Stimulated activated CD8-positive, alpha-beta memory T cell treated with anti-CD3 and anti-CD28 coated beads, Interleukin-15, amount 100 ng/mL, for 48 hours (primary cell): ENCODE measurements around the gene CABP7.

ENCODE experiments used
- DNase-seq, 2 donors: peaks; one replicate each; pipeline ENCODE4 v3.0.0-alpha.2; 2020; ENCODE audit warnings: low read depth in 2 of 2

The CABP7 gene

DNA sequence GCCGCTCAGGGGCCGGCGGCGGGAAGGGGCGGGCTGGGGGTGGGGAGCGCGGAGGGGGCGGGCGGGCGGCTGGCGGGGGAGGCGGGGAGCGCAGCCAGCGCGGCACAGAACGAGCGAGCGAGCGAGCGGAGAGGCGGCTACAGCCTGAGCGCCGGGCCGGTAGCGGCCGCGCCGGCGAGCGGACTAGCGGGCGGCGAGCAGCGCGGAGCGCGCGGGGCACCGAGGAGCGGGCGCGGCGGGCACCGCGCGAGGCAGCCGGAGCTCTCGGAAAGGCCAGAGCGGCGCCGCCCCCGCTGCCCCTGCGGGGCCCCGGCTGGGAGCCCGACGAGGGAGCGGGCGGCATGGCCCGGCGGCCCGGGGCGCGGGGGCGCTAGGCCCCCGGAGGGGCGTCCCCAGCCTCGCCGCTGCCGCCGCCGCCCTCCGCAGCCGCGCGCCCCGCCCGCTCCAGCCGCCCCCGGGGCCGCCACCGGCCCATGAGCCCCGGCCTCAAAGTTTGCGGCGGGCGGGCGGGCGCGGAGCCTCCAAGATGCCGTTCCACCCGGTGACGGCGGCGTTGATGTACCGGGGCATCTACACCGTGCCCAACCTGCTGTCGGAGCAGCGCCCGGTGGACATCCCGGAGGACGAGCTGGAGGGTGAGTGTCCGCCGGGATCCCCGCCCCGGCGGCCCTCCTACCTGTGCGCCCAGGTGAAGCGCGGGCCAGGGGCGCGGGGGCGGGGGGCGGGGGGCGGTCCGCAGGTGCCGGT lies at the start of gene CABP7:
TSS of gene CABP7 (plus strand) at position 105 of the 747 bp plus-strand sequence. CDS start at position 527, 422 bp downstream.
- no peak for DNase-seq

DNA sequence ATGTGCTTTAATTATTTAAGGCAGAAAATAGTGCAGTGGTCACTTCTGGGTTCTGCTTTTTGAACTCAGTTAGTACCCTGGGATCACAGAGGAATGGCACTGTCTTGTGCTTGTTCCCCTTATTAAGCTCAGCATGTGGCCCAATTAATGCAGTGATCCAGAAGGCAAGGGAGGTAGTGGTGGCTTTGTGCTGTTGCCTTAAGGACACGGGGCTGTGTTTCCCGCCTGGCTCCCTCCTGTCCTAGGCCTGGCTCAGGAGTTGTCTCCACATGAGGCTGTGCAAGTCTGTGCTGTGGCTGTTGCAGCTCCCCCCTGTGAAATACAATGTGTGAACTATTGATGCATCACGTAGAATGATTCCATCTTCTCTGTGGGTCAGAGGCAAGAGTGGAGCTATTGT lies 49.2 kb upstream of the CABP7 start:
- DNase-seq, result no peak

DNA sequence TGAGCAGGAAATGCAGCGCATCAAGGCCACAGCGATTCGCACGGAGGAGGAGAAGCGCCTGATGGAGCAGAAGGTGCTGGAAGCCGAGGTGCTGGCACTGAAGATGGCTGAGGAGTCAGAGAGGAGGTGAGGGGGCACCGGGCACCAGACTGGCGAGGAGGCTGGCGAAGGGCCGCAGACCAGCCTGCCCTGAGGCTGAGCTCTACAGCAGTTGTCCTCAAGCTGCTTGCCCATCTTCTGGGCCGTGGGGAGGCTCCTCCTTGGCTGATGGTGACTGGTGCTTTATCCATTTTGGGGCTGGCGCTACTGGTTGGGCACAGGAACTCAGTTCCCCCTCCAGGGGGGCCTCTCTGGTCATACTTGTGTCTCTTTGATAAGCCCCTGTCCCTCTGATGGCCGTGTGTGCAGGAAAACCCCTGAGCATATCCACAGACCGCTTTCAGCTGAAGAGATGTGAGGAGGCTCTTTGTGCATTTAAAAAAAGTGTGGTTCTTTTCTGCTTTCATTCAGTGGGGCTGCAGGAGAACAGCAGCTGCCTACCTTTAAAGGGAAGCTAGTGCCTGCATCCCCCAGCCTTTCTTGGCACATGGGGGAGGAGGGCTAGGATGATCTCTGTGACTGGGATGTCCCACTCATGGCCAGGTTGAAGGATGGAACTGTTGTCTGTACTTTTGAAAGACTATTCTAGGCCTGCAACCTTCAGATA lies 46.3 kb upstream of the CABP7 start:
- no peak for DNase-seq

DNA sequence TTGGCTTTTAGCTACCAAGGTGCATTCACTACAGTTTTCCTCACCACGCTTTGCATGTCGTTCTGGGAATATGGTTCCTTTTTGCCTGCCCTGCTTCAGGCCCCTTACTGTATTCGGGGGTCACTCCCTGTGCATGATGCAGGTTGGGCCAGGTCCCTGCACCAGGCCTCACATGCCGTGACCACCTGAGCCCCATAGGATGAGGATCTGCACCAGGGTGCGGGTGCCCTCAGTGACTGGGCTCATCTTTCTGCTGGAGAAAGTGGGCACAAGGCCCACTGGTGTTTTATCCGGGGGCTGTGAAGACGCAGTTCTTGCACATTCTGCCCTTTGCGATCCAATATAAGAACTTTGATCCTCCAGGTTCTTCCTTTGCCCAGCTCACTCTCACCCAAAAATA lies 45.7 kb upstream of the CABP7 start:
- DNase-seq, result no peak

DNA sequence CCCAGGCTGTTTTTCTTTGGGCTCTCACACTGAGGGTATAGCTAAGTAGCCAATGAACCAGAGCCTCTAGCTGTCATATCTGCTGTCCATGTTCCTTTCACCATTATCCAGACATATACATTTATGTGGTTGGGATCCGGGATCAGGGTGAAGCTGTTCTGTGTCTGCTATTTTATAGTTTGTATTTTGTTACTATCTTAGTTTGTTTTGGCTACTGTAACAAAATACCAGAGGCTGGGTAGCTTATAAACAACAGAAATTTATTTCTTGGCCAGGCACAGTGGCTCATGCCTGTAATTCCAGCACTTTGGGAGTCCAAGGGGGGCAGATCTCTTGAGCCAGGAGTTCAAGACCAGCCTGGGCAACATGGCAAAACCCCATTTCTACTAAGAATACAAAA lies 40.5 kb upstream of the CABP7 start:
- no peak for DNase-seq

DNA sequence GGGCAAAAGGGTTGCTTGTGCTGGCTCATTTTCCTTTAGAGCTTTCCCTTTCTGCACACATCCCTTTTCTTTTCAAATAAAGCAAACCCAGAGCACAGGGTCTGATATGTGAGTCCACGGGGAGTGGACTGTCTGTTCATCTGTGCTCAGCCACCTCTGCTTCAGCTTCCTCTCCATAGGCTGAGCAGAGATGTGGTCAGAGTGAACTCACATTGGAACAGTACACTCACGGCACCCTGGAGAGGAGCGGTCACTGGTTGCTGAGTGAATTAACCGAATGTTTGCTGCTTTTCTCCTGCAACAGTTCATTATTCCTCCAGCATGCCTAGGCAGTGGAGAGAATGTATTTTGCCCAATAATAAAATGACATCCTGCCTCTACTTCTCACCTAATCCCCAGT lies 36.3 kb upstream of the CABP7 start:
- DNase-seq, result no peak

DNA sequence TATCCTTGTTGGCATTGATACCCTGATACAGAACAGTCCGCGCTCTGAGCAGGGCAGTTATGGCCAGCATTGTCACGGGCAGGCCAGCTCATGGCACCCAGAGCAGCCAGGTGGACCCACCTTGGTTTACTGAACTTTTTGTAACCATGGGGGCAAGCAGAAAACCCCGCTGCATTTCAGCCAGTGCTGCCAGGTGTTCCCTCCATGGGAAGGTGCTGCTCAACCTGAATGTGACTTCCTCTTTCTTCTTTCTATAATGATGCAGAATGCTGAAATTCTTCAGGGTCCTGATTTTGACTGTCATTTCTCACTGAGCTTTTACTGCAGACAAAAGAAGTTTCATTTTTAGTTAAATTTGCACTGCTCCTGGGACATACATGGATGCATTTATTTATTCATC lies 35.6 kb upstream of the CABP7 start:
- no peak for DNase-seq

DNA sequence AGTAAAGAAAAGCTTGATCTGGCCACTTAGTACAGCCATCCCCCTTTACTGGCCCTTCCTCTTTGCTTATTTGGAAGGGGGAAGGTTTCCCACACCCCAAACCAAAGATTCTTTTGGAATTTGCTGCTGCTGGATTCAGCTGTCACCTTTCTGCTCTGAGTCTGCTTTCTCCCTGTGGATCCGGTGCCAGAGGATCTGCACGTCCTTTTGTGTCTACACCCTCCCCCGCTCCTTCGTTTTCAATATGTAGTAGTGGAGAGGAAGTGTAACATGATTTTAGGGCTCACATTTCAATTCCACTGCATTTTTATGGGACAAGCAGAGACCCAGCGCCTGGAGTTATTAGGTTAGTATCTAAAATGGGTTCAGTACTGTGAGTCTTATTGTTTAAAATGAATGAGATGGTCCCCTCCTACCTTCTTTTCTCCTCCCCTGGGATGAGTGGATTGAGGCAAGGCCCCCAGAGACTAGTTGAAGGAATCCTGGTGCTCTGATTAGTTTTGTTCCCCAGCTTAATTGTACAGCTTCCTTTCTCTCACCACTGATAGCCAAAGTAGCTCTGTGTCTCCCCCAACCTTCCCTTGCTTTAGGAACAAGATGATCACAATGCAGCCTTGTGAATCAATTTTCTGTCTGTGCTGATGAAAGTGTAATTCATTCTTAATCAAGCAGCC lies 30.5 kb upstream of the CABP7 start:
- no peak for DNase-seq

DNA sequence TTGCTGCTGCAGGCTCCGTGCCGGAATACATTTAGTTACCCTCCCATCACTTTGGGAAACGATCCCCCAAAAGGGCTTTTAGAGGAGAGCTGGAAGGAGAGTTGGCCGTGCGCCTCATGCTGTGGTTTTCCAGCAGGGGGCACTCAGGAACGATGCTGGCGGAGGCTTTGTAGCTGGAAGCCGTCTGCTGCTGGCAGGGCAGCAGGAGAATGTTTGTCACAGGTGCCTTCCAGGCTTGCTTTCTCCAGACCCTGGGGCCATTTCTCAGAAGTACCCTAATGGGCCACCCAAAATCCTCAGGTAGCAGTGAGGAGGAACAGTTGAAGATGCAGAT lies 30.0 kb upstream of the CABP7 start:
- DNase-seq, result peak in 1 of 2 donors; percentile 8

DNA sequence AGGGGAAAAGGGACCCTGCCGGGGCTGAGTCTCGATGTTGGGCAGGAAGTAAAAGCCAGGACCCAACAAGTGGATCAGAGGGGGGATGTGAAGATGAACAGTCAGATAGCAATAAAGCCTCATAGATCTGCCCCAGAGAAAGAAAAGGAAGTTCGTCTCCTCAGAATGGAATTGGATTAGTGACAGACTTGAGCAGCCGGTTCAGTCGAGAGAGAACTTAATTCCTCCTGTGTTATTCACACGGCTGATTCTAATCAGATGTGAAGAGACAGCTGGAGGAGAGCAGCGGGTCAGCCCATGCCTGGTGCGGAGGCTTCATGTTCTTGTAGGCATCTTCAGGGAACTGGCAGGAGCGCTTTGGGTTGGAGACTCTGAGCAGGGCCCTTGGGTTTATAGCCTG lies 29.3 kb upstream of the CABP7 start:
- DNase-seq, result no peak

DNA sequence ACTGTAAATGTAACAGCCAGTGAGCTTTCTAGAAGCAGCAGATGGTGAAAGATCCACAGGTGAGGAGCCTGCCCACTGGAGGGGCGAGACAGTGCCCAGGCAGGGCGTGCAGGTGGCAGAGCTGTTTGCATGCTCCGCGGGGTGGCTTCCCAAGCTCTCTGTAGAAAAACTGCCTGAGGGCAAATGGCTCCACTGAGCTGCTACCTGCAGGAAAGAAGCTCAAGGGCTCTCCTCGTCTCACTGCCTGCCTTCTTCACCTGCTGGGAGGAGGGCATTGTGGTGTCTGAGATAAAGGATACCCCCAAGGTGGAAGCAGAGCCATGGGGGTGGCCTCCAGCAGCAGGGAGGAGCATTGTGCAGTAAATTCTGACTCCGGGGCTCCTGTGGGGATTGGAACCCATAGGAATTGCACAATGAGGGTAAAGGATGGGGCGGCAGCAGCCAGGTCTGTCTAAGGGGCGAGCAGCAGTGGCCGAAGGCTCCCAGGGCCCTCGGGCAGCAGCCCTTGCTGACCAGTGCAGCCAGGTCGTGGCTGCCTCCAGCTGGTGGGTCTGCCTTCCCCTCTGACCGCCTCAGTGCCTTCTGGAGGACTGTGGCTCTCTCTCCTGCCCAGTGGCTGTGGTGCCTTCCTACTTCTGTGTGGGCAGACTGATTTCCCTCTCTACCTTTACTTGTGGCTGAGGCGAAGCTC lies 28.0 kb upstream of the CABP7 start:
- DNase-seq, result no peak

DNA sequence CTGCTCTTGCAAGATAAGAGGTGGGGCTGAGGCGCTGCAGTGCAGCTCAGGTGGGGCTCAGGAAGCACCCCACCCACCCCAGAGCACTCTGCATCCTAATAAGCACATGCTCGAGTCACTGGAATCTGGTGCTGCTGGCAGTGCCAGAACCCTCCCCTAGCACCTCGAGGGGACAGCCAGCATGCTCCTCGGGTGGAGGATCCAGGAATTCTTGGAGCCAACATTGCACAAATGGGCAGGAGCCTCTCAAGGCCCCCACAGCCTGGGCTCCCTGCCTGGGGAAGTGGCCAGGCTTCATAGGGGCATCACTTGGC lies 27.5 kb upstream of the CABP7 start:
- no peak for DNase-seq

DNA sequence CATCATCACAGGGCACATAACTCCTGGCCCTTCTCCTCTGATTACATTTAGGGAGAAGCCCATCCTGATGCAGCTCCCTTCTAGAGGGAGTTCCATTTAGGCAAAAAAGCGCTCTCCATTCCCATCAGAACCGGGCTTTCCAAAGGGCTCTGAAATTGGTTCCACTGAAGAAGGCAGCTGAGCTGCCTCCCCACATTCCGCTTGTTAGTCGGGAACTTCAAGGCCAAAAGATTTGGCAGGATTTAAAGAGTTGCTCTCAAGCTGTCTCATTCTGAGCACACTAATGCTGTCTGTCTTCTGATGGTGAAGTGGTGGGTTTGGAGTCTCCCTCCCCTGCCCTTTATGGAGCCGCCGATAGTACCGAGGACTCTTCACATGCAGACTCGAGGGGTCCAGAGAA lies 26.6 kb upstream of the CABP7 start:
- DNase-seq, result no peak

DNA sequence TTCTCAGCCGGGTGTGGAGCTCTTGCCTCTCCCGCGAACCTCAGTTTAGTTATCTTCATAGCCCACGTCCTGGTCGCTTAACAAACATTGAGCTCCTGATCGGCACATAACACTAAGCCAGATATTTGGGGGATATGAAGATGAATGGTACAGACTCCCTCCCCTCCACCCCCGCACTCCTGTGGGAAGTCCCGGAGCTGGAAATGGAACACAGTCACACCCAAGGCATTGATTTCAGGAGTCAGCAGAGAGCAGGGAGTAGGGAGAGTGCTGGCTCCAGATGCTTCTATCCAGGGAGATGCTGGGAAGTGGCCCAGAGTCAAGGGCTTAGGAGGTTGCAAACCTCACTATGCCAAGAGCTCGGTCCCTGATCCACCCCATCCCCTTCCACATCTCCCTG lies 26.1 kb upstream of the CABP7 start:
- no peak for DNase-seq

DNA sequence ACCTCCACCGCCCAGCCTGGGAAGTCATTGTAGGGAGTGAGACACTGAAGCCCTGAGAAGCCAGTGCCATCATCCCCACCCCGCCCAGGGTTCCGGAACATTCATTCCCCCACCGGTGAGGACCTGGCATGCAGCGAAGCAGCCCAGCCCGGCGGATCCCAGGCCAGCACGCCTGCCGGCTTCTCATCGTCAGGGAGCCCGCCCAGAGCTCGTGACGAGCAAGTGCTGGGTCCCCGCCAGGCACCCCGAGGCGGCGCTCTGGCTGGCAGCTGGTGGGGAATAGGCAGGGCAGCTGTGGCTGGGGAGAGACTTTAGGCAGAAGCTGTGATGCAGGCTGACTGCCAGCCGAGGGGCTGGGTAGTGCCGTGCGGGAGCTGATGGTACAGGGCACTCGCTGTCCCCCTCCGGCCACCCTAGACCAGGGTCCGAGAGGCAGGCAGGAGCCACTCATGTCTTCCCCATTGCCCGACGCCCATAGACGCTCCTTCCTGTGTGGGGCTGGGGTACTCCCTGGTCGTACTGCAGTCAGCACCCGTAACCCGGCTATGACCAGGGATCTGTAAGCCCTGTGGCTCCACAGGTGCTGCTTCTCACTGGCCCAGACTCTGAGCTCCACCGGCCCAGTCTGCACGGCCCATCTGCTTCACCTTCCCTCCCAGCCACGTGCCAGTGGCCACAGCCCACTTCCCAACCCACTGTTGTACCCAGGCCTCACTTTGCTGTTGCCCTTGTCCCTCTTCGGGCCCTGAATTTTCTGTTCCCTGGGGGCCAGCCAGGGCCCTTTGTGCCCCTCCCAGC lies 24.5 kb upstream of the CABP7 start:
- no peak for DNase-seq

DNA sequence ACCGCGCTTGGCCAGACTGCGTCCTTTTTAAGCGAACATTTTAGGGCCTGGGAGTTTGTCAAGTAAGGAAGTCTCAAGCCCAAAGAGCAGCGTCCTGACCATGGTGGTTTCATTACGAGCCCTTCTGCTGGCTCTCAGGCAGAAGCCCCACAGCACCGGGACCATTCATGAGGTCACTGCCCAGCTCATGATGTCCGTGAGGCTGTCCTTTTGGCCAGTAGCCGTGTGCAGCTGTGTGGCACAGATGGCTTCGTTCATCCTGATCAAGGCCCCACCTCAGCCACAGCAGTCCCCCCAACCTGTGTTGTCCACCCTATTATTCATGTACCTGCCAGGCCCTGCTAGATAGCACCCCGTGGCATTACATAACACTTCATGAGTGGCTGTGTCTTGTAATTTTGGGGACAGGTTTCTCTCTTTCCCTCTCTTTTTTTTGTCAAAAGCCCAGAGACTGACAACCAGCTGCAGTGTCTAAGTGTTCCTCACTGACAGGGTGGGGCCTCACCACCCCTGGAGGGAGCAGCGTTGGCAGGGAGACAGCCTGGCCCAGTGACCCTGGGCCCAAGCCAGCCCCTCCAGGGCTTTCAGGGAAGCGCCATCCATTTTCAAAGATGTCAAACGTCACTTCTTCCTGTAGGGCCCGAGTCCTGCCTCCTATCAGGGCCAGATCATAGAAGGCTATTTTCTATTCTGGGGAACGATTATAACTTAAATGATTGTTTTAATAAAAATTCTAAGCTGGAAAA lies 21.8 kb upstream of the CABP7 start:
- DNase-seq, result no peak

DNA sequence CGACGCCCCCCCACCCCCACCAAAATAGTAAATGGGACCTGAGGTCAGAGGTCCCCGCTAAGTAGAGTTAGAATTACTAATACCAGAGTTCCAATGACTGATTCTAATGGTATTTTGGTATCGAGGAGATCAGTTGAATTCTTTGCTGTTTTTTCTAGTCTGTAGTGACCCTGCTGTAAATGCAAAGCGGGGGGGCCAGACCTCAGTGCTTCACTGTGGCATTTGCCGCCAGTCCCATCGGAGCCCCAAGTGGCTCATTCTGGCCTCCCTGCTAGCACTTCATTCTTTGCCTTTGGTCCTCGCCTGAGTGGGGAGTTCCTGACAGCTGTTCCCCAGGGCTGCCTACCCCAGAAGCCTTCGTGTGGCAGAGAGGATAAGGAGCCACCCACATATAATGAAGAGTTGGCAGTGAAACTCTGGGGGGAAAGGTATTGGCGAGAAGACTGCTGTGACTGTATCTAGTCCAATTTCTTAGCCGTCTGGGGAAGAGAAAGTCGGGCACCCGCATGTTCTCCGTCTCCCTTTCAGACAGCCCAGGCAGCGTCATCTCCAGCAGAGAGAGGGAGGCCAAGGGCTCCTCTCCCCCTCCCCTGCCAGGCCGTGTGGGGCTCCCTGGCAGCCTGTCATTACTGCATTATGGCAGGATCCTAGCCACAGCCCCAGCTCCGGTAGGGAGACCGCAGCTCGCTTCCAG lies 19.4 kb upstream of the CABP7 start:
- no peak for DNase-seq

DNA sequence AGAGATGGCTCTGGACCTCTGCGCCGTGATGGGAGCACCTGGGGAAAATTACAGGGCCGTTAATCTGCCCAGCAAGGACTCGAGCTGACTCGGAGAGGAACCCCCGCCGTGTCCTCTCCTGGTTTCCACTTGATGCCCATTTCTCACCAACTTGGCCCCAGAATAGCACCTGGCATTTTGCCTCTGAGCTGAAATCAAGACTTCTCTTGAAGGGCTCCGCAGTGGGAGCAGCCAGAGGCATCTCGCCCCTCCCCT lies 19.0 kb upstream of the CABP7 start:
- DNase-seq, result no peak

DNA sequence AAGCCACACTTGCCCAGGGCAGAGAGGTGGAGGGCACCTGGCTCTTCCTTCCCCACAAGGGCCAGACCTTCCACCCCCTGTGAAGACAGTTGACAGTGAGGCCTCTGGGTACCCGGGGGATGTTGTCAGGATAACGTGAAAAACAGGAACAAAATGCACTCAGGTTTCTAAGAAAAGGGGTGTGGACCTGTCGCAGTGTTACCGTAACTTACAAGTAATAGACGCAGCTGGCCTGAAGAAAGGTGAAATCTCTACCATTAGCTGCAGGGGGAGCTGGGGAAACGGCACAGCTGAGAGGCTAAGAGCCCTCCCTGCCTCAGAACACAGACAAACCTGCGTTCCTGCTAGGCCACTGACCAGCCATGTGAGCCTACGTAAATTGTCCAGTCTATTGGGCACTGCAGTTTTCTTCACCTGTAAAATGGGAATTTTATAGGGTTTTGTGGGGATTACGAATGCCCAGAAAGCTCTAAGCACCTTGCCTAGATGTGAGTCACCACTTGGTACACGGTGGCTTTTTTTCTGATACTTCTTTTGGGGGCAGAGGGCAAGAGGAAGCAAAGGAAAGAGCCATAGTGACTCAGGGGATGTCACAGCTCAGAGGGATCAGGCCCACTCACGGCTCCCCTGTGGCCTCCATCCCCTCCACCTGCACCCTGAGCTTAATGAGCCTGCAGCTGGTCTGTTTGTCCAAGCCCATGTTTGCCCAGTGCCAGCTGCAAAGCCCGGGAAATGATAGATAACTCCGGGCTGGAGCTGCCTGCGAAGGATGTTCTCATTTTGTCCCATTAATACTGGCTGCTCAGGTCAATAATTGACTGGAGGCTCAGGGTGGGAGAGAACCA lies 18.4 kb upstream of the CABP7 start:
- no peak for DNase-seq
